H1 (cell line): ENCODE data around the gene SERHL2. TPM values are rescaled to one million over a fixed set of nuclear protein-coding genes. Genes with fewer than 3 reads are reported as not detected.
"Not testable (repeated sequence)": the region's sequence is repeated elsewhere in the genome, so short reads cannot be mapped to it uniquely, and the experiment has no call there.

ENCODE experiments used
- CTCF ChIA-PET: fragments of 300-600 bp; sonication (Branson Sonifier 250); formaldehyde crosslinking; loops from one replicate; lab custom pipeline; 2021; ENCODE audit not compliant: partially characterized antibody; lab: Charles Lee
- POLR2A ChIA-PET: fragments of 300-600 bp; sonication (Branson Sonifier 250); formaldehyde crosslinking; loops from one replicate; lab custom pipeline; 2021; ENCODE audit warnings: inconsistent platforms; ENCODE audit not compliant: partially characterized antibody; lab: Charles Lee
- DNase-seq, 2 experiments: peaks; one replicate each; pipeline versions ENCODE4 v3.0.0 to v3.0.0-alpha.2; 2010 to 2022; ENCODE audit warnings: low spot score in 2 of 2, low read depth in 1 of 2, mixed read lengths in 1 of 2
- FAIRE-seq: peaks from 2 replicates; lab custom pipeline; 2011; peaks lifted over from hg19 to GRCh38; lab: Jason Lieb, UNC
- H2AFZ ChIP-seq: 2 replicates; pipeline ENCODE4 v1.8.1; 2012; ENCODE audit warnings: low read length, inconsistent platforms
- H2AK5ac ChIP-seq: 2 replicates; pipeline ENCODE4 v1.6.1; 2013; ENCODE audit warnings: low read depth, low read length
- H2BK120ac ChIP-seq: replicated peaks from 2 replicates; pipeline ENCODE3; 2013; ENCODE audit warnings: low read depth, low read length, inconsistent platforms
- H2BK12ac ChIP-seq: 2 replicates; pipeline ENCODE4 v1.6.1; 2013; ENCODE audit warnings: low read depth, low read length
- H2BK15ac ChIP-seq: 2 replicates; pipeline ENCODE4 v1.6.1; 2013; ENCODE audit warnings: low read length
- H2BK20ac ChIP-seq: 2 replicates; pipeline ENCODE4 v1.6.1; 2013; ENCODE audit warnings: low read length
- H2BK5ac ChIP-seq: 2 replicates; pipeline ENCODE4 v1.6.1; 2013; ENCODE audit warnings: low read depth, low read length
- H3K14ac ChIP-seq: 2 replicates; pipeline ENCODE4 v1.6.1; 2013; ENCODE audit warnings: inconsistent platforms; ENCODE audit not compliant: insufficient read length
- H3K18ac ChIP-seq: 2 replicates; pipeline ENCODE4 v1.6.1; 2013; ENCODE audit warnings: low read length; ENCODE audit errors: extremely low read depth
- H3K23ac ChIP-seq: 2 replicates; pipeline ENCODE4 v1.6.1; 2013; ENCODE audit warnings: inconsistent platforms; ENCODE audit not compliant: insufficient read length
- H3K23me2 ChIP-seq: 2 replicates; pipeline ENCODE4 v1.6.1; 2013; ENCODE audit warnings: low read depth, low read length
- H3K27ac ChIP-seq: 2 replicates; pipeline ENCODE4 v1.6.1; 2011; ENCODE audit warnings: low read depth, low read length, inconsistent platforms
- H3K27me3 ChIP-seq, 4 experiments: replicated peaks in 1 of 4; 1 replicate in 1 of 4; 2 replicates in 3 of 4; pipeline versions ENCODE4 v1.6.1 to v1.8.1; 2011 to 2013; ENCODE audit warnings: low read length in 3 of 4, mild to moderate bottlenecking in 3 of 4, inconsistent platforms in 2 of 4, mixed read lengths in 2 of 4, moderate library complexity in 1 of 4; ENCODE audit not compliant: control insufficient read depth in 3 of 4, insufficient read depth in 3 of 4; ENCODE audit errors: extremely low read depth in 1 of 4
- H3K36me3 ChIP-seq, 4 experiments: 2 replicates each; pipeline versions ENCODE4 v1.6.1 to v1.8.1; 2011 to 2013; ENCODE audit warnings: mild to moderate bottlenecking in 4 of 4, low read length in 3 of 4, moderate library complexity in 2 of 4, control low read depth in 1 of 4, inconsistent platforms in 1 of 4; ENCODE audit not compliant: insufficient read depth in 4 of 4, control insufficient read depth in 2 of 4
- H3K4ac ChIP-seq: replicated peaks from 2 replicates; pipeline ENCODE3; 2013; ENCODE audit warnings: low read length, low read depth, mixed read lengths, inconsistent platforms; ENCODE audit not compliant: insufficient read length
- H3K4me1 ChIP-seq, 4 experiments: replicated peaks in 1 of 4; 1 replicate in 1 of 4; 2 replicates in 3 of 4; pipeline versions ENCODE4 v1.6.1 to v1.8.1; 2011 to 2013; ENCODE audit warnings: low read length in 3 of 4, inconsistent platforms in 2 of 4, mixed read lengths in 1 of 4; ENCODE audit not compliant: insufficient read depth in 4 of 4, control insufficient read depth in 3 of 4
- H3K4me2 ChIP-seq, 2 experiments: 2 replicates each; pipeline versions ENCODE4 v1.6.1 to v1.8.1; 2011 to 2013; ENCODE audit warnings: low read depth in 2 of 2, low read length in 2 of 2, control low read depth in 1 of 2, inconsistent platforms in 1 of 2, mild to moderate bottlenecking in 1 of 2; ENCODE audit not compliant: insufficient read depth in 1 of 2
- H3K4me3 ChIP-seq, 4 experiments: fragments of 200-600, 300-600 bp in 1 of 4; sonication (generic), shearing (Covaris generic), sonication (Bioruptor Twin) in 1 of 4; 2 replicates each; pipeline versions ENCODE4 v1.5.1 to v1.8.1; 2011 to 2016; ENCODE audit warnings: low read length in 4 of 4, low read depth in 3 of 4, control low read depth in 2 of 4, inconsistent platforms in 2 of 4, mild to moderate bottlenecking in 2 of 4, mixed read lengths in 1 of 4, moderate library complexity in 1 of 4; ENCODE audit not compliant: insufficient read depth in 2 of 4; ENCODE audit errors: extremely low read depth in 1 of 4
- H3K56ac ChIP-seq: replicated peaks from 2 replicates; pipeline ENCODE3; 2013; ENCODE audit warnings: low read depth, mild to moderate bottlenecking, mixed read lengths, low read length, inconsistent platforms; ENCODE audit not compliant: insufficient read length
- H3K79me1 ChIP-seq: 2 replicates; pipeline ENCODE4 v1.6.1; 2013; ENCODE audit warnings: low read depth, low read length, control low read depth
- H3K79me2 ChIP-seq, 2 experiments: 2 replicates each; pipeline versions ENCODE4 v1.6.1 to v1.8.1; 2012 to 2013; ENCODE audit warnings: low read length in 2 of 2, mild to moderate bottlenecking in 2 of 2, inconsistent platforms in 1 of 2; ENCODE audit not compliant: insufficient read depth in 2 of 2, control insufficient read depth in 1 of 2
- H3K9ac ChIP-seq, 4 experiments: replicated peaks in 1 of 4; 1 replicate in 1 of 4; 2 replicates in 3 of 4; pipeline versions ENCODE4 v1.6.1 to v1.8.1; 2011 to 2013; ENCODE audit warnings: low read depth in 3 of 4, low read length in 3 of 4, control low read depth in 2 of 4, mild to moderate bottlenecking in 2 of 4, moderate library complexity in 2 of 4, inconsistent platforms in 1 of 4; ENCODE audit errors: extremely low read depth in 1 of 4
- H3K9me3 ChIP-seq, 2 experiments: 2 replicates each; pipeline versions ENCODE4 v1.6.1 to v1.8.1; 2012 to 2013; ENCODE audit warnings: mild to moderate bottlenecking in 2 of 2, moderate library complexity in 2 of 2, control low read depth in 1 of 2, inconsistent platforms in 1 of 2, low read depth in 1 of 2, low read length in 1 of 2, mixed read lengths in 1 of 2; ENCODE audit not compliant: insufficient read depth in 2 of 2
- H4K20me1 ChIP-seq, 2 experiments: replicated peaks in 1 of 2; 2 replicates each; pipeline versions ENCODE3 to v1.8.1; 2011 to 2013; ENCODE audit warnings: inconsistent platforms in 2 of 2, low read length in 2 of 2, mild to moderate bottlenecking in 1 of 2; ENCODE audit not compliant: insufficient read depth in 2 of 2, control insufficient read depth in 1 of 2
- H4K5ac ChIP-seq: 2 replicates; pipeline ENCODE4 v1.6.1; 2013; ENCODE audit warnings: low read length, low read depth, mixed read lengths, inconsistent platforms; ENCODE audit not compliant: insufficient read length
- H4K8ac ChIP-seq: 2 replicates; pipeline ENCODE4 v1.8.0; 2013; ENCODE audit warnings: mild to moderate bottlenecking, moderate library complexity, low read length, inconsistent platforms; ENCODE audit not compliant: insufficient read depth; ENCODE audit errors: extremely low read depth
- H4K91ac ChIP-seq: replicated peaks from 2 replicates; pipeline ENCODE3; 2013; ENCODE audit warnings: low read length, mixed read lengths, inconsistent platforms; ENCODE audit not compliant: insufficient read length
- POLR2A ChIP-seq, 2 experiments: IDR thresholded peaks; 1 replicate in 1 of 2; 2 replicates in 1 of 2; pipeline ENCODE4 v1.6.1; 2011; ENCODE audit warnings: low read depth in 2 of 2, low read length in 2 of 2, mild to moderate bottlenecking in 2 of 2; ENCODE audit errors: control extremely low read depth in 1 of 2
- WGBS, 2 experiments: shearing (Covaris generic) in 1 of 2; methylation state at CpG; one replicate each; pipeline versions ENCODE4 v1.1.6 to v1.1.7; 2013 to 2015; ENCODE audit warnings: low lambda C conversion rate in 2 of 2, mixed read lengths in 2 of 2, inconsistent platforms in 1 of 2, low coverage in 1 of 2, missing lambda C conversion rate in 1 of 2; ENCODE audit not compliant: insufficient replicate concordance in 2 of 2, insufficient coverage in 1 of 2, insufficient read length in 1 of 2; ENCODE audit errors: extremely low coverage in 1 of 2, missing lambda C conversion rate in 1 of 2; 5-methylcytosine and 5-hydroxymethylcytosine counted together
- polyA plus RNA-seq, 7 experiments: library from polyadenylated mRNA; depleted of rRNA in 3 of 7; stranded (reverse) in 5 of 7; unstranded in 2 of 7; fragments of >200 nt in 5 of 7; fragments of 200-250 nt in 2 of 7; gene quantifications; 1 replicate in 5 of 7; 2 replicates in 1 of 7; 4 replicates in 1 of 7; pipeline versions ENCODE4 v1.2.1 to v1.2.3, GENCODE V29; 2011 to 2013; ENCODE audit warnings: missing spikeins in 2 of 7, mixed read lengths in 2 of 7
- total RNA-seq: library from RNA; stranded (reverse); fragmentation: NEBNext Ultra II Directional; extraction: Animal tissue kit (Norgen Biotek cat#: 25700); gene quantifications from 2 replicates; pipeline ENCODE4 v1.2.1, GENCODE V29; 2021

Gene SERHL2
- total and polyA plus RNA-seq, 2 of the 8 experiments (the other 6 are each of a cell fraction or from before 2014, with no cell fraction given), result 0.91 TPM; not detected in 1

DNA sequence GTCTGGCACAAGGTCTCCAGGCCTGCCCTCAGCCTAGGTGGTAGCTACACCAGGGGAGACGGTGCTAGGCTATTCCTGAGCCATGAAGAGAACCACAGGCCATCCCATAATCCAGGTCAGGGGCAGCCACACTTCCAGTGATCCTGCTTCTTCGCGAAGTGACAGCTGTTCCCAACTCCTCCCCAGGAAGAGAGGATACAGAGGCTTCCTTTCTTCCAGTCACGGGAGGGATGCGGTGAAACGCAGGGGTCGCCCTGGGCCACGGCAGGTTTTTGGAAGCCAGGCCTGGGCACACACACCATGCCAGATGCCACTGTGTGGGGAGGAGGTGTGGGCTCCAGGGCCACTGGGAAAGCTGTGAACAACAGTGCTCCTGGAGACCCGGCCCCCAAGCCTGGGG lies 23.4 kb downstream of the SERHL2 start:
- not testable (repeated sequence) for H2BK5ac ChIP-seq

More for the DNA sequence above, 23.4 kb downstream of the SERHL2 start:
- H3K23me2 ChIP-seq, FAIRE-seq, H3K9me3 ChIP-seq, H3K4me1 ChIP-seq: not testable (repeated sequence)
- 0 out of 3 replicates have a peak, but pooled peaks of 1 of the 2 experiments have one; percentile 8 for TF ChIP-seq POLR2A (IDR thresholded peaks at IDR 0.05; ENCODE audit: control extremely low read depth in 1 of 2, low read depth in 2 of 2, low read length in 2 of 2)
- TF ChIP-seq, all 59 proteins: peak for 1; not testable (repeated sequence) for 58
- H2BK120ac ChIP-seq, H2BK12ac ChIP-seq, H2AK5ac ChIP-seq, H4K5ac ChIP-seq, H3K4me3 ChIP-seq, H3K4me2 ChIP-seq, H3K79me2 ChIP-seq, H3K56ac ChIP-seq, CTCF ChIA-PET, H3K18ac ChIP-seq, H3K27ac ChIP-seq, H2BK15ac ChIP-seq, H4K91ac ChIP-seq, H3K27me3 ChIP-seq, H3K23ac ChIP-seq, H4K8ac ChIP-seq, H2BK20ac ChIP-seq, H3K4ac ChIP-seq, H3K79me1 ChIP-seq, H3K14ac ChIP-seq, DNase-seq, H2AFZ ChIP-seq, H3K9ac ChIP-seq, H4K20me1 ChIP-seq: not testable (repeated sequence)
- POLR2A ChIA-PET, result interaction anchor here (0.6 to 2.5 kb wide), 5 partner anchors 8 to 38 kb away, joined by 3 to 13 read pairs (median 4); partner anchors contain the start of gene POLDIP3
- H3K36me3 ChIP-seq, result peaks cover 7 to 47% (median 26%) of the 10 kb centered on the region in 4 experiments; a peak in 7 of 8 replicates
- whole genome bisulfite sequencing, 2 experiments, result 94% methylated on average over 8 of the region's 9 CpGs; no CpG with 5 or more reads in 1 of the 2 experiments
